Measurements from ENCODE around the gene OXER1. TPM values are rescaled to one million over a fixed set of nuclear protein-coding genes. Genes with fewer than 3 reads are reported as not detected.

OXER1 gene
- total RNA-seq, 1 donor = 0.63 TPM

DNA sequence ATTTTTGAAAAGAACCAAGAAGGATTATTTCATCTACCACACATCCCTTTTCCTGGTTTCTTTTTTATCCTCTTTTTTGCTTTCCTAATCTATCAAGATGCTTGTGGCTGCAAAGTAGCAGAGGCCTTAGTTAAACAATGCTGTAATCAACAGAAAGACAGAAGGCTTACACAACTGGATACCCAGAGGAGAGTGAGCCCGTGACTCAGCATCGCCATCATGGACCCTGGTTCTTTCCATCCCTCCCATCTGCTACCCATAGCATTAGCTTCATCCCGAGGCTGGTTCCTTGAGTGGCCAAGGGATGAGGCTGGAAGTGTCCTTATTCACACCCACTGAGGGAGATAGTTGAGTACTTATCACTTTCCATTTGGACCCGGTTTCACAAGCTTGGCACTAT lies 35.9 kb upstream of the OXER1 start:
- no peaks in the 10 kb centered on the region for H3K9me3 ChIP-seq (ENCODE audit: low read depth, low read length)

DNA sequence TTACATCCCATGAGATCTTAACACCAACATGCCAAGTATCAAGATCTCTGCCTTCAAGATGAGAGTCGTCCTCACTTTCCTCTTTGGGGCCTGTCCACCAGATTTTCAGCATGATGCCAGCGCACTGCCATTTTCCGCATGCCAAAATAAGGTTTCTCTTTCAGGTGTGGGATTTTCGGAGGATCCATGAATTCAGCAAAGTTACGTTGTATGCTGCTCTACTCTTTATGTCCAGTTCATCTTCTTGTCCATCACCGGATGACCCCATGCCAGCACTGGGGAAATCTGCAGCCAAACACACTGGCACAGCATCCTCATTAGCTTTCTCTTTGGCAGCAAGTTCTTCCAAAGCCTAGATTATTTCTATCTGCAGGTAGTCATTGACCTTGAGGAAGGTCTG lies 33.3 kb upstream of the OXER1 start:
- Histone ChIP-seq H3K27me3 (ENCODE audit: insufficient read depth, low read length) (no peaks in the 10 kb centered on the region), H3K9me3 (ENCODE audit: low read depth, low read length) (no peaks in the 10 kb centered on the region), H3K4me3 (ENCODE audit: low read length) (no peak overlapping the region), H3K4me1 (ENCODE audit: insufficient read depth, low read length) (peaks cover 38% of the 10 kb centered on the region)

More for the DNA sequence above, 35.9 kb upstream of the OXER1 start:
- Histone ChIP-seq H3K4me1 (ENCODE audit: insufficient read depth, low read length) (peaks cover 33% of the 10 kb centered on the region), H3K4me3 (ENCODE audit: low read length) (no peak overlapping the region), H3K27me3 (ENCODE audit: insufficient read depth, low read length) (no peaks in the 10 kb centered on the region)

DNA sequence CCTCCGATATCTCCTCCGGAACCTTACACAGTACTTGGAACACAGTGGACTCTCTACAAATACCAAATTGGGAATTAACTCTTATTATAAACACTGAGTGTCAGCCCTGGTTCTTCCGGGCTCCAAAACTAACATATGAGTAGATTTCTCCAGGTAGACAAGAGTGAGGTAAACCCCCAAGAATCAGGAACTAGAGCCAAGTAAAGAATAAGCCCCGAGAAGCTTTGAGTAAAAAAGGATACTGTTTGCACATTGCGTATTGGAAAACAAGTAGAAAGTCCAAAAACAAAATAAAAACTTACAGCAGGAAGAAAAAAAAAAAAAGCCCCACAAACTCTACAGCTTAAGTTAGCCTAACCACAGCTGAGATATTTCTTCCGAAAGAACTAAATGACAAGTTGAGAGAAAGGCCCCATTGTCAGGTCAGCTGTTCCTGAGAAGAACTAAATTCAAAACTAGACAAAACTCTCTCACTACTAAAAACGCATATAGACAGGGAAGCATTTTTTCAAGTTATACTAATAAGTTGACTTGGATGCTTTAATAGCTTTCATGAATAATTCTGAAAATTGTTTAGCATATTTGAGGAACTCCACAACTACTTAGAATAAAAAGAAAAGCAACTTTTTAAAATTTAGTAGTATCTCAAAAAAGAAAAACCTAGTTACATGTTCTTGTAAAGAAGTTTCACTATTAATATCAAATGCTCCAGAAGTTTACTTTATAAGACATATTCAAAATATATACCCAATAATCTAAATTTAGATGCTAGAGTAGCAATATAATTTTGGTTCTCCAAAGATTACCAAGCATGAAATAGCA lies 32.7 kb upstream of the OXER1 start:
- Histone ChIP-seq H3K9me3 (ENCODE audit: low read depth, low read length) (no peaks in the 10 kb centered on the region), H3K4me1 (ENCODE audit: insufficient read depth, low read length) (peaks cover 42% of the 10 kb centered on the region), H3K27me3 (ENCODE audit: insufficient read depth, low read length) (no peaks in the 10 kb centered on the region), H3K4me3 (ENCODE audit: low read length) (no peak overlapping the region)

DNA sequence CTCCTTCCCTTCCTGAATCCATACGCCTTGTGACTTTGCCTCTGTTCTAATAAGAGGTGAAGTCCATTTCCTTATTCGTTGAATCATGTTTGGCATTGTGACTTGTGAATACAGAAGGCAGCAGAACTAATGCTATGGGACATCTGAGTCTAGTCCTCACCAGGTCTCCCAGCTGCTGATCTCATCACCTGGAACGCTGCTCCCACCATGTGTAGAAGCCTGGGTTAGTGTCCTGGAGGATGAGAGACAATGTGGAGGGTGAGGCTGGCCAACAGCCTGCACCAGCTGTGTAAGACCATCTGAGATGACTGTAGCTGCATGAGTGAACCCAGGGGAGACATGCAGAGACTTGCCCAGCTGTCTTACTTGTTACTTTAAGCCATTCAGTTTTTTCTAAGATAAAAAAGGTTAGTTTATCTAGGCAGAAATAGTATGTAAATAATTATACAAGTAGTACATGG lies 31.9 kb upstream of the OXER1 start:
- peaks cover 40% of the 10 kb centered on the region for H3K4me1 ChIP-seq (ENCODE audit: insufficient read depth, low read length)
- H3K27me3 ChIP-seq (ENCODE audit: insufficient read depth, low read length) = no peaks in the 10 kb centered on the region
- no peak overlapping the region for H3K4me3 ChIP-seq (ENCODE audit: low read length)
- H3K9me3 ChIP-seq (ENCODE audit: low read depth, low read length) = no peaks in the 10 kb centered on the region

DNA sequence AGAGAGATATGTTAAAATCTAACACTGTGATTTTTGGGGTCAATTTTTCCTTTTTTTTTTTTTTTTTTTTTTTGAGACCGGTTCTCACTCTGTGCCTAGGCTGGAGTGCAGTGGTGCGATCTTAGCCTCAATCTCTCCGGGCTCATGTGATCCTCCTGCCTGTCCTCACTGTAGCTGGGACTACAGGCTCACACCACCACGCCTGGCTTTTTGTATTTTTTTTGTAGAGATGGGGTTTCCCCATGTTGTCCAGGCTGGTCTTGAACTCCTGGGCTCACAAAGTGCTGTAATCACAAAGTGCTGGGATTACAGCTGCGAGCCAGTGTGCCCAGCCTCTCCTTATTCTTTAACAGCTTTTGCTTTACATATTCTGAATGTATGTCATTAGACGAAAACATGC lies 31.3 kb upstream of the OXER1 start:
- Histone ChIP-seq H3K4me1 (ENCODE audit: insufficient read depth, low read length) (peaks cover 36% of the 10 kb centered on the region), H3K27me3 (ENCODE audit: insufficient read depth, low read length) (no peaks in the 10 kb centered on the region), H3K4me3 (ENCODE audit: low read length) (no peak overlapping the region), H3K9me3 (ENCODE audit: low read depth, low read length) (no peaks in the 10 kb centered on the region)

DNA sequence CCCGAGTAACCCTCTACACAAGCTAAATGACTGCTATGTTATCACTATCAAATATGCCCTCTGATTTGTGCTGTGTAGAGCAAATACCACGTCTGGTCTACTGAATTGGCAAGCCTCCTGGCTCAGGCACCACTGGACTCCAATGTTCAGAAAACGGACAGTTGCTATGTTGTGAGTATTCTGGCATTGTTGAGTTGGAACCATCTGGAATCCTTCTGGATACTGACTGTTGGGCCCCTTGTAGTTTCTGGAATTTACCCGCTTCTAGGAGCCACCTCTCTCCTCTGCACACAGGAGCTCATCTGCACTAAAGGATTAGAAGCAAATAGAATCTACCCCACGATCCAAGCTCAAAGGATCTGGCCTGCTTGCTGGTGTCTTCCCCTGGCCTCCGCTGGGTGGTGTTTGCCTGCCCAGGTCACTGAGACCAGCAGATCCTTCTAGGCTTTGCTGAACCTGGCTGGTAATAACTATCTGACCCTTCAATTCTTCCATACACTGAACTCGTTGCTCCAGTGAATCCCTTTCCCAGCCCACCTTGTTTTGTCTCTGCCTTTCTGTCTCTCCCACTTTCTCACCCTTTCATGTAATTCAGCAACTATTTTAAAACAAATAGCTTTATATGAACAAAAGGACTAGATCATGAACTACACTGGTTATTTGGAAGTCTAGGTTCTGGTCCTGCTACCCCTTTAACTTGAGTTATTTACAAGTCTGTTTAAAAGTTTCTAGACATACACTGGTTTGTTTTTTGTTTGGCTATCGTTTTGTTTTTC lies 30.5 kb upstream of the OXER1 start:
- Histone ChIP-seq H3K4me1 (ENCODE audit: insufficient read depth, low read length) (peaks cover 31% of the 10 kb centered on the region), H3K9me3 (ENCODE audit: low read depth, low read length) (no peaks in the 10 kb centered on the region), H3K4me3 (ENCODE audit: low read length) (no peak overlapping the region), H3K27me3 (ENCODE audit: insufficient read depth, low read length) (no peaks in the 10 kb centered on the region)

DNA sequence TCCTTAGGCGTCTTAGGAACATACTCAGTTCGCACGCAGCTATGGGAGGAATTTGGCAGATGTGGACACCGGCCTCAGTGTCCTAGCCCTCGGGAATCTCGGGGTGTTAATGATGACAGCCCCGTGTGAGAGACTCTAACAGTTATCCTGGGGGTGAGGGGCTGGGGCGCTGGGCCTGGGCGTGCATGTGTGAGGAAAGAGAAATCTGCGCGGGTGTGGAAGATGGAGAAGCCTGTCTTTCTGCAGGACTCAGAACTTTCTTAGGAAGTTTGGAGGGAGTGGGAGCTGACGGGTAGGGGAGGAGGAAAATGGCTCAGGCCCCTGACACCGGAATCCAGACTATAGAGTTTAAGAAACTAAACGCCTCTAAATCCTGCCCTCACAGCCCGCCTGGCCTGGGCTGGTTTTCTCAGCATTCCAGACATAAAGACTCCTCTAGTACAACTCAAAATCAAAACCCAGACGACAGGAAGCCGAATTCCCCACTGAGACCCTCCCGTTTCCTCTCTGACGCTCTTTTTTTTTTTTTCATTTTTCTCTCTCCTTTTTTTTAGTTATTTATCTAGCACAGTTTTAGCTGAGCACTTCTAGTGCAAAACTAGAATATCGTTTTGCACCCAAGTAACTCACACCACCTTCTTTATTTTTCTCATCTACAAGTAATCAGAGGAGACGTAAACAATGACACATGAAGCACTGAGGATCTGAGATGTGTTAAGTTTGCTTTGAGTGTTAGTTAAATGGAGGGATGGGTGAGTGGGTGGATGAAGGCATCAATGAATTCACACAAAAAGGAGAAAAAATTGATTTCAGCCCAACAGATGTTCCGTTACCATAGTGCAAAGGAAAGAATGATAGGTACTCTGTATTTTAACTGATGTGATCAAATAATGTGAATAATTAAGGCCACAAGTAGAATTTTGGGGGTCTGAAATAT lies 29.7 kb upstream of the OXER1 start:
- Histone ChIP-seq H3K4me1 (ENCODE audit: insufficient read depth, low read length) (peaks cover 31% of the 10 kb centered on the region), H3K4me3 (ENCODE audit: low read length) (peak overlapping the region; percentile 65), H3K9me3 (ENCODE audit: low read depth, low read length) (no peaks in the 10 kb centered on the region), H3K27me3 (ENCODE audit: insufficient read depth, low read length) (no peaks in the 10 kb centered on the region)

DNA sequence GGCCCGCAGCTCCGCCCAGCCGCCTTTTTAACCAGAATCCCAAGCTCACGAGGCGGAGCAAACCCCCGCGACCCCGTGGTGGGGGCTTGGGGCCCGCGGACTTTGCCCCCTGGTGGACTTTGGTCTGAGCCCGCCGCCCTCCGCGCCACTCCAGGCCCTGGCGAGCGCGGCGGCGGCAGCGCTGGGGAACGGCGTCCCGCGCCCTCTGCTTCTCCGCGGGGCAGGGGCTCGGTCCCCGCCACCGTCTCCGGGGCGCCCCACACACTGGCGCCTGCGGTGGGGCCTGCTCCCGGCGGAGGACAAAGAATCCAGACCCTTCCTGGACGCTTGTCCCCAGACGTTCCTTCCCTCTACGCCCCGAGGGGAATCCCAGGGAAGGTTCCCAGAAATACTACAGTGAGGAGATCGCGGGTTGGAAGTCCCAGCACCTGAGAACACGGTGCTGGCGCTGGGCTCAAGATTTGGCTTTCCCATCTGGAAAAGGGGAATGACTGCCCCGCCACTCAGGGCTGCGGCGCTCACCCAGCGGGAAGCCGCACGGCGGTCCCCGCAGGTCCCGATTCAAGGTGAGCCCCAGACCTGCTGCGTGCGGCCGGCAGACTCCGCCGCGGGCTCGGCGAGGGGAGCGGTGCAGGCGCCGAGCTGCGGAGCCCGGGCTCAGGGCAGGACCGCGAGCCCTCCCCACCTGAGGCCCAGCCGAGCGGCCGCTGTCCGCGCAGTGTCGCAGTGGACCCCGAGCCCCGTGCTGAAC lies 28.8 kb upstream of the OXER1 start, which contains the start of gene HAAO:
Gene HAAO (minus strand): TSS at position 1 of the 751 bp plus-strand sequence. CDS start 47 bp downstream, outside the sequence.
- no peaks in the 10 kb centered on the region for H3K9me3 ChIP-seq (ENCODE audit: low read depth, low read length)
- peak within 1 kb of the TSS; percentile 65 for H3K4me3 ChIP-seq (ENCODE audit: low read length)
- H3K4me1 ChIP-seq (ENCODE audit: insufficient read depth, low read length) = peaks cover 31% of the 10 kb centered on the region
- H3K27me3 ChIP-seq (ENCODE audit: insufficient read depth, low read length) = no peaks in the 10 kb centered on the region

DNA sequence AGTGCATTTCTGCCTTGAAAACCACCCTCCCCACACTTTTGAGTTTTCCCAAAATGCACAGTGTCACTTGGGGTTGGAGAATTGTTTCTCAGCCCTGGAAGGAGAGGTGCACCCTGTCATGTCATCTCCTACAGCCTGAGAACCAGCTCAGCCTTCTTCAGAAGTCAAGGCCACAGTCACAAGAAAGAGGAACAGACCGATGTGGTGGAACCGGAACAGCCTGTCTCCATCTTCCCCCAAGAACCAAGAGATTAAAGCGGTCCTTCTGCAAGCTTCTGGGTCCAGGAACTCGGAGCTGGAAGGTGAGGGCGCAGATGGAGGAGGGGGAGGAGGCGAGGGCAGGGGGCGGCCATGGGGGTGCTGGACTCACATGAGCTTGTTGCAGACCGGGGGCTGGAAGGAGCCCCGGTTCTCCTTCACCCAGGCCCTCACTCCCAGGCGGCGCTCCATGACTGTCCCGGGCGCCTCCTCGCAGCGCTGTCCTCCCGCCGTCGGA lies 28.2 kb upstream of the OXER1 start:
- H3K27me3 ChIP-seq (ENCODE audit: insufficient read depth, low read length) = no peaks in the 10 kb centered on the region
- no peaks in the 10 kb centered on the region for H3K9me3 ChIP-seq (ENCODE audit: low read depth, low read length)
- H3K4me1 ChIP-seq (ENCODE audit: insufficient read depth, low read length) = peaks cover 31% of the 10 kb centered on the region
- peak overlapping the region; percentile 65 for H3K4me3 ChIP-seq (ENCODE audit: low read length)

DNA sequence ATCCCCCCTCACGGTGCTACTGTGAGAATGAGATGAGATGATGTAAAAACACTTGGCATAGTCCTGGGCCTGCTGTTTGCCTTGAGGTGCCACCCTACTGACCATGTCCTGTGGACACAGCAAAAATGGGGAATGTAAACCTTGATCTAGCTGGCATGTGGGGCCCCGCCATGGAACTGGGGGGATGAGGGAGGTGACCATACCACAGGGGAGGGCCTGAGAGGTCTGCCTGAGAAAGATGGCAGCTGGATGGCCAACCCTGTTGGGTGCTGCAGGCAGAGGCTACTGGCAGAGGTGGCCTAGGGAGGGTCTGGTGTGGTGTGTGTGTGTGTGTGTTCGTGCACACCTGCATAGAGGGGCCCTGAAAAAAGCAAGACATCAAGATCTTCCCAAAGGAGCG lies 27.7 kb upstream of the OXER1 start:
- no peak overlapping the region for H3K4me3 ChIP-seq (ENCODE audit: low read length)
- H3K27me3 ChIP-seq (ENCODE audit: insufficient read depth, low read length) = no peaks in the 10 kb centered on the region

DNA sequence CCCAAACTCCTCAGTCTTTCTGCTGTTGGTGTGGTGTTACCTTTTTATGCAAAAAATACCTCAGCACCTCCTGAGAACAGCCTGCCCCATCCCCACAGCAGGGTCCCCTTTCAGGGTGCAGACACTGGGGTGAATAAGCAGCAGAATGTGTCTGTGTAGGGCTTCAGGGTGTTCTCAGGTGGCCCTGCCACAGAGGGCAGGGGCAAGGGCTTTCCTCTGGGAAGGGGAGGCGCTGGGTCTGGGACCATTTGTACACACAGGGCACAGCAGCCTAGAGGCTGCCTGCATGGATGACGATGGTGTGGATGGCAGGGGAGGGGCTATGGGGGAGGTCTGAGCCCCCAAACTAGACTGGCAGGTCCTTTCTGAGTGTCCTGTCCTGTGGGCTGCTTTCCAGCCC lies 25.8 kb upstream of the OXER1 start:
- Histone ChIP-seq H3K27me3 (ENCODE audit: insufficient read depth, low read length) (no peaks in the 10 kb centered on the region), H3K9me3 (ENCODE audit: low read depth, low read length) (no peaks in the 10 kb centered on the region), H3K4me1 (ENCODE audit: insufficient read depth, low read length) (peaks cover 26% of the 10 kb centered on the region)

More for the DNA sequence above, 27.7 kb upstream of the OXER1 start:
- Histone ChIP-seq H3K4me1 (ENCODE audit: insufficient read depth, low read length) (peaks cover 31% of the 10 kb centered on the region), H3K9me3 (ENCODE audit: low read depth, low read length) (no peaks in the 10 kb centered on the region)

DNA sequence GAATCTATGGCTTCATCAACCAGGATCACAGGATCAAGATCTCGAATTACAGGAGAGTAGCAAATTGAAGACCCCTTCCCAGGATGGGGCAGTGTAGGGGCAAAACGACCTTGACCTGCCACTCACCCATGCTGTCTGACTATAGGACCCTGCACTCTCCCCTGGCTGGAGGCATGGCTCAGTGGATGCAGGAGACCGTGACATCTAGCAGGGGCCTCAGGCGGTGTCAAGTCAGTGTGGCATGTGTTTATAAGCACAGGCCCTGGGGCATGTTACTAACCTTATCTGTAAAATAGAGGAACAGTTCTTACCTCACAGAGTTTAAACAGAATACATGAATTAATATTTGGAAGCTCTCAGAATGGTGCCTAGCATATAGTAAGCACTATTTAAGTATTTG lies 24.9 kb upstream of the OXER1 start:
- Histone ChIP-seq H3K9me3 (ENCODE audit: low read depth, low read length) (no peaks in the 10 kb centered on the region), H3K27me3 (ENCODE audit: insufficient read depth, low read length) (no peaks in the 10 kb centered on the region), H3K4me1 (ENCODE audit: insufficient read depth, low read length) (peaks cover 18% of the 10 kb centered on the region), H3K4me3 (ENCODE audit: low read length) (no peak overlapping the region)

More for the DNA sequence above, 25.8 kb upstream of the OXER1 start:
- no peak overlapping the region for H3K4me3 ChIP-seq (ENCODE audit: low read length)

DNA sequence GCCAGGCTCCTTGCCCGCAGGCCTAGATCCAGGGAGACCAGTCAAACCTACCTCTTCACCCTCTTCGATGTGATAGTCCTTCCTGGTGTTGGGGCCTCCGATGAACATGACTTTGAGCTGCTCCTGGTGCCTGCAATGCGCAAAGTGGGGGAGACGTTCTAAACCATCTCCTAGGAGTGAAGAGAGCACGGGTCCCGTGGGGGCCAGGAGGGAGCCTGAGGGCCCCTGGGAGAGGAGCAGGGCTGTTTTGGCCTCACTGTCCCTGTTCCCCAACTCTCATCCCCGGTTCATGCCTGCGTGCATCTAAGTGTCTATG lies 24.5 kb upstream of the OXER1 start:
- no peaks in the 10 kb centered on the region for H3K27me3 ChIP-seq (ENCODE audit: insufficient read depth, low read length)

More for the DNA sequence above, 24.5 kb upstream of the OXER1 start:
- H3K9me3 ChIP-seq (ENCODE audit: low read depth, low read length) = no peaks in the 10 kb centered on the region
- H3K4me3 ChIP-seq (ENCODE audit: low read length) = no peak overlapping the region
- peaks cover 13% of the 10 kb centered on the region for H3K4me1 ChIP-seq (ENCODE audit: insufficient read depth, low read length)

All from mononuclear cell (primary cell).